Myocyte (in vitro differentiated cells): Measurements from ENCODE around the gene ZFAND5. TPM values are rescaled to one million over a fixed set of nuclear protein-coding genes. Genes with fewer than 3 reads are reported as not detected.

Experiments
- DNase-seq: peaks from one replicate; pipeline ENCODE4 v3.0.0-alpha.2; 2012; ENCODE audit warnings: low read depth
- total RNA-seq: library from RNA; depleted of rRNA; stranded (reverse); fragments of >200 nt; gene quantifications from 2 replicates; pipeline ENCODE4 v1.2.3, GENCODE V29; 2014

Gene ZFAND5
- total RNA-seq, 1 donor from 2014 or later: 182 TPM

GRCh38 chr9:72363236-72363635 is 1.8 kb downstream of the ZFAND5 start:
- DNase-seq: peak; percentile 12

GRCh38 chr9:72362680-72363139 is 2.3 kb downstream of the ZFAND5 start:
- DNase-seq: peak; percentile 92

- DNase-seq: peak; percentile 28
Measured at GRCh38 chr9:72362118-72362531, 2.9 kb downstream of the ZFAND5 start.

GRCh38 chr9:72361217-72361616 is 3.8 kb downstream of the ZFAND5 start:
- no peak for DNase-seq

GRCh38 chr9:72360324-72360723 is 4.7 kb downstream of the ZFAND5 start:
- DNase-seq: no peak

- no peak for DNase-seq
Measured at GRCh38 chr9:72356041-72356582, 8.9 kb downstream of the ZFAND5 start.

GRCh38 chr9:72355153-72355552 is 9.9 kb downstream of the ZFAND5 start:
- no peak for DNase-seq

GRCh38 chr9:72354704-72355103 is 10.3 kb downstream of the ZFAND5 start:
- DNase-seq: no peak

GRCh38 chr9:72353455-72354116 is 11.4 kb downstream of the ZFAND5 start:
- no peak for DNase-seq

GRCh38 chr9:72352911-72353388 is 12.1 kb downstream of the ZFAND5 start:
- DNase-seq: no peak

- peak; percentile 63 for DNase-seq
Measured at GRCh38 chr9:72351538-72352453, 13.2 kb downstream of the ZFAND5 start.

- no peak for DNase-seq
Measured at GRCh38 chr9:72349911-72350310, 15.1 kb downstream of the ZFAND5 start.

- DNase-seq: no peak
Measured at GRCh38 chr9:72349240-72349639, 15.8 kb downstream of the ZFAND5 start.

- DNase-seq: no peak
Measured at GRCh38 chr9:72346333-72346732, 18.7 kb downstream of the ZFAND5 start.

GRCh38 chr9:72338631-72339030 is 26.4 kb downstream of the ZFAND5 start:
- no peak for DNase-seq

GRCh38 chr9:72337286-72337685 is 27.7 kb downstream of the ZFAND5 start:
- no peak for DNase-seq

- DNase-seq: no peak
Measured at GRCh38 chr9:72334658-72335337, 30.2 kb downstream of the ZFAND5 start.

GRCh38 chr9:72333709-72334108 is 31.3 kb downstream of the ZFAND5 start:
- DNase-seq: no peak

GRCh38 chr9:72333197-72333596 is 31.8 kb downstream of the ZFAND5 start:
- no peak for DNase-seq

GRCh38 chr9:72332351-72332750 is 32.7 kb downstream of the ZFAND5 start:
- no peak for DNase-seq

- DNase-seq: no peak
Measured at GRCh38 chr9:72327631-72328030, 37.4 kb downstream of the ZFAND5 start.
